ENCODE measurements around the gene BMPR1A.

GRCh38 chr10:86968994-86969355 lies 212.6 kb downstream of the BMPR1A start:
- TF ChIP-seq CTCF (conservative IDR thresholded peaks at IDR 0.05) = no peak
- no peak for TF ChIP-seq EZH2 (IDR thresholded peaks at IDR 0.05; ENCODE audit: low read depth)

Measured in PC-9 (cell line).